ENCODE measurements around the gene FAM107B. TPM values are rescaled to one million over a fixed set of nuclear protein-coding genes. Genes with fewer than 3 reads are reported as not detected.

Gene FAM107B
- total and polyA plus RNA-seq, 12 donors, result 16.0 to 81.7 (median 50.5) TPM

GRCh38 chr10:14468726-14469125 is 306.0 kb downstream of the FAM107B start:
- no peak for DNase-seq
- Histone ChIP-seq H3K27ac (no peak overlapping the region), H3K27me3 (peaks cover 3% of the 10 kb centered on the region), H3K36me3 (replicated peaks in 1 of 2) (no peaks in the 10 kb centered on the region), H3K9me3 (replicated peaks in 1 of 3) (no peaks in the 10 kb centered on the region), H3K4me3 (no peak overlapping the region), H3K4me1 (replicated peaks in 1 of 2) (no peaks in the 10 kb centered on the region)
- intact Hi-C loops (cut with DNase I), result no loop called here
- 70 to 100% (median 78%) methylated on average over 2 to 3 of the region's 3 CpGs for WGBS, 4 donors
- TF ChIP-seq CTCF (IDR thresholded peaks at IDR 0.05), result no peak
- TF ChIP-seq POLR2A (IDR thresholded peaks at IDR 0.05), result no peak

Small RNA genes within 50 kb of the gene (small RNA-seq; reads per million reads assigned to genes)
- 0.33 to 0.95 reads per million in 2 donors for gene RNA5SP302

Other genes with a start within 250 kb of the FAM107B start
- 1 to 10 TPM in 8 of 9 donors, under 1 TPM in 1; 0.97 to 6.6 (median 2.9) TPM for gene CDNF, start 63.1 kb upstream of the FAM107B start, total RNA-seq
- 1 to 10 TPM; 2.3 to 5.2 (median 3.6) TPM for gene CDNF, start 63.1 kb upstream of the FAM107B start, polyA plus RNA-seq
- gene HSPA14, start 63.4 kb upstream of the FAM107B start, total RNA-seq, result 10 to 100 TPM in 5 of 9 donors, 1 to 10 TPM in 4; 5.4 to 20.0 (median 11.3) TPM
- gene HSPA14, start 63.4 kb upstream of the FAM107B start, polyA plus RNA-seq, result 10 to 100 TPM; 12.6 to 17.2 (median 13.4) TPM
- gene MSANTD7, start 63.4 kb upstream of the FAM107B start, total RNA-seq, result 10 to 100 TPM in 1 of 9 donors, 1 to 10 TPM in 8; 4.8 to 14.8 (median 7.6) TPM
- 1 to 10 TPM; 2.6 to 7.8 (median 2.7) TPM for gene MSANTD7, start 63.4 kb upstream of the FAM107B start, polyA plus RNA-seq
- gene SUV39H2, start 104.0 kb upstream of the FAM107B start, total RNA-seq, result 10 to 100 TPM in 1 of 9 donors, 1 to 10 TPM in 8; 3.5 to 19.1 (median 6.4) TPM
- gene SUV39H2, start 104.0 kb upstream of the FAM107B start, polyA plus RNA-seq, result 1 to 10 TPM; 1.7 to 9.9 (median 1.8) TPM
- 10 to 100 TPM in 2 of 9 donors, 1 to 10 TPM in 7; 2.9 to 13.4 (median 8.6) TPM for gene DCLRE1C, start 179.2 kb upstream of the FAM107B start, total RNA-seq
- gene DCLRE1C, start 179.2 kb upstream of the FAM107B start, polyA plus RNA-seq, result 1 to 10 TPM; 1.8 to 8.5 (median 7.6) TPM
- 1 to 10 TPM in 2 of 9 donors, not detected in 7; 1.1 TPM for gene MEIG1, start 184.5 kb upstream of the FAM107B start, total RNA-seq
- gene MEIG1, start 184.5 kb upstream of the FAM107B start, polyA plus RNA-seq, result under 1 TPM; 0.44 to 0.97 (median 0.95) TPM

Data from adrenal gland (tissue), 12 donors.